ENCODE results near the gene PRR15. TPM values are rescaled to one million over a fixed set of nuclear protein-coding genes. Genes with fewer than 3 reads are reported as not detected.

PRR15 gene
- total and polyA plus RNA-seq, 2 experiments from 2014 or later, result 4.3 to 4.9 TPM

DNA sequence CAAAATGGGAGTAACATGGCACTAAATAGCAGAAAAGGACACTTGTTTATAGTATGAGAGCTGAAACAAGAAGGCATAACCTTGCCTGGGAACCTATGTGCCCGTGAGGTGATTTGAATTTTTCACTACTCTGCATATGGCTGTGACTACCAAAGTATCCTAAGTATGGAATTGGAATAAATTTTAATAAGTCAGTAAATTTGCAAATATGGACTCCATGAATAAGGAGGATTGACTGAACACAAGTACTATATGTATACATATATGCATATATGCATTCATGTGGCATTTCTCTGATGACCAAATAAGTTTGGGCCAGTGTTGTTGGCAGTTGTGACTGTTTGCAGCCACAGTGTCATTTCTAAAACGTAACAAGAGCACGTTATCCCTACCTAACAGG is 34.5 kb downstream of the PRR15 start:
- Histone ChIP-seq H3K4me1 (ENCODE audit: low read depth) (peaks cover 14% of the 10 kb centered on the region), H3K27ac (no peak overlapping the region), H3K4me3 (no peak overlapping the region), H3K36me3 (no peaks in the 10 kb centered on the region), H3K9me3 (ENCODE audit: low read depth) (no peaks in the 10 kb centered on the region), H3K27me3 (no peaks in the 10 kb centered on the region)
- DNase-seq (ENCODE audit: low read depth in 1 of 2, low spot score in 1 of 2), result no peak
- TF ChIP-seq, protein P1, sequence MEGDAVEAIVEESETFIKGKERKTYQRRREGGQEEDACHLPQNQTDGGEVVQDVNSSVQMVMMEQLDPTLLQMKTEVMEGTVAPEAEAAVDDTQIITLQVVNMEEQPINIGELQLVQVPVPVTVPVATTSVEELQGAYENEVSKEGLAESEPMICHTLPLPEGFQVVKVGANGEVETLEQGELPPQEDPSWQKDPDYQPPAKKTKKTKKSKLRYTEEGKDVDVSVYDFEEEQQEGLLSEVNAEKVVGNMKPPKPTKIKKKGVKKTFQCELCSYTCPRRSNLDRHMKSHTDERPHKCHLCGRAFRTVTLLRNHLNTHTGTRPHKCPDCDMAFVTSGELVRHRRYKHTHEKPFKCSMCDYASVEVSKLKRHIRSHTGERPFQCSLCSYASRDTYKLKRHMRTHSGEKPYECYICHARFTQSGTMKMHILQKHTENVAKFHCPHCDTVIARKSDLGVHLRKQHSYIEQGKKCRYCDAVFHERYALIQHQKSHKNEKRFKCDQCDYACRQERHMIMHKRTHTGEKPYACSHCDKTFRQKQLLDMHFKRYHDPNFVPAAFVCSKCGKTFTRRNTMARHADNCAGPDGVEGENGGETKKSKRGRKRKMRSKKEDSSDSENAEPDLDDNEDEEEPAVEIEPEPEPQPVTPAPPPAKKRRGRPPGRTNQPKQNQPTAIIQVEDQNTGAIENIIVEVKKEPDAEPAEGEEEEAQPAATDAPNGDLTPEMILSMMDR (IDR thresholded peaks at IDR 0.05; ENCODE audit: low read depth, low read length), result no peak

DNA sequence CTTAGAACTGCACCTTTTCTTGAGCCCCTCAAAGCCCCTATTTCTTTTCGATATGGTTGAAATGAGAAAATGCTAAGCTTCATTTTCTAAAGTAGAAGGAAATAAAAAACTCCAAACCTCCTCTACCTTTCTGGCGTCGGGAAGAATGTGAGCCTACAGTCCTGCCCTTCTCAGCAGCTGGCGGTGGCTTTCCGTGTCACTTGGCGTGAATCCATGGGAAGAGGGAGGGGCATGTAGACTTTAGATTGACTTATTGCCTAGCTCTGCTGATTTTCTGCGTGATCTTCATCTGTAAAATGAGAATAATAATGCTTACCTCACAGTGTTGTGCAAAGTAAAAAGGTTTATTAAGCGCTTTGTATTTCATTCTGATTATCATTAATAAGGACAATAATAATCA is 35.0 kb downstream of the PRR15 start:
- Histone ChIP-seq H3K9me3 (ENCODE audit: low read depth) (no peaks in the 10 kb centered on the region), H3K4me3 (no peak overlapping the region), H3K27me3 (no peaks in the 10 kb centered on the region), H3K36me3 (no peaks in the 10 kb centered on the region), H3K4me1 (ENCODE audit: low read depth) (peaks cover 14% of the 10 kb centered on the region), H3K27ac (no peak overlapping the region)
- TF ChIP-seq, protein P1 (IDR thresholded peaks at IDR 0.05; ENCODE audit: low read depth, low read length), result no peak
- DNase-seq (ENCODE audit: low read depth in 1 of 2, low spot score in 1 of 2), result no peak

DNA sequence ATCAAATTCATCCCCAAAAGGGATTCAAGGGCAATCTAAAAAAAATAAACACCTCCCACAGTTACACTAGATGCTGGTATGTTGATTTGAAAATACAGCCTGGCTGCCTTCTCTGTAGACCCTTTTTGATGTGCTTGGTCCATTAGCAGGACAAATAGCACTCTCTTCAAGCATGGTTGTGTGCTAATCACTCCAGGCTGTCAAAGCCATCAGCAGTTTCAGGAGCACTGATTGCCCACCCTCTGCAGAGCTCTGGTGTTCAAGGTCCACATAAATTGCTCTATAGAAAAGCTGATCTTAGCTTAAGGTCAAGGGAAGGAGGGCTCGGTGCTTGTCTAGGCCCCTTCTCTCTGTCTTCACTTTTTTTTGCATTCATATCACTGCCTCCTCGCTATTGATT is 35.4 kb downstream of the PRR15 start:
- Histone ChIP-seq H3K27ac (no peak overlapping the region), H3K27me3 (no peaks in the 10 kb centered on the region), H3K4me1 (ENCODE audit: low read depth) (peaks cover 14% of the 10 kb centered on the region), H3K9me3 (ENCODE audit: low read depth) (no peaks in the 10 kb centered on the region), H3K4me3 (no peak overlapping the region), H3K36me3 (no peaks in the 10 kb centered on the region)
- TF ChIP-seq, protein P1 (IDR thresholded peaks at IDR 0.05; ENCODE audit: low read depth, low read length), result no peak
- DNase-seq (ENCODE audit: low read depth in 1 of 2, low spot score in 1 of 2), result peak in 1 of 2 donors; percentile 42

- no peak for DNase-seq (ENCODE audit: low read depth in 1 of 2, low spot score in 1 of 2)
- no peaks in the 10 kb centered on the region for H3K9me3 ChIP-seq (ENCODE audit: low read depth)
- no peaks in the 10 kb centered on the region for H3K27me3 ChIP-seq
- H3K4me3 ChIP-seq, result no peak overlapping the region
- no peak overlapping the region for H3K27ac ChIP-seq
- no peaks in the 10 kb centered on the region for H3K36me3 ChIP-seq
- TF ChIP-seq, protein P1 (IDR thresholded peaks at IDR 0.05; ENCODE audit: low read depth, low read length), result no peak
- H3K4me1 ChIP-seq (ENCODE audit: low read depth), result peaks cover 23% of the 10 kb centered on the region
Observed at GRCh38 chr7:29600661-29601060, 37.0 kb downstream of the PRR15 start.

GRCh38 chr7:29604052-29604451 is 40.4 kb downstream of the PRR15 start:
- H3K27ac ChIP-seq, result no peak overlapping the region
- TF ChIP-seq, protein P1 (IDR thresholded peaks at IDR 0.05; ENCODE audit: low read depth, low read length), result no peak
- H3K9me3 ChIP-seq (ENCODE audit: low read depth), result no peaks in the 10 kb centered on the region
- H3K4me1 ChIP-seq (ENCODE audit: low read depth), result peaks cover 48% of the 10 kb centered on the region
- no peak overlapping the region for H3K4me3 ChIP-seq
- DNase-seq (ENCODE audit: low read depth in 1 of 2, low spot score in 1 of 2), result no peak
- H3K36me3 ChIP-seq, result no peaks in the 10 kb centered on the region
- H3K27me3 ChIP-seq, result no peaks in the 10 kb centered on the region

DNA sequence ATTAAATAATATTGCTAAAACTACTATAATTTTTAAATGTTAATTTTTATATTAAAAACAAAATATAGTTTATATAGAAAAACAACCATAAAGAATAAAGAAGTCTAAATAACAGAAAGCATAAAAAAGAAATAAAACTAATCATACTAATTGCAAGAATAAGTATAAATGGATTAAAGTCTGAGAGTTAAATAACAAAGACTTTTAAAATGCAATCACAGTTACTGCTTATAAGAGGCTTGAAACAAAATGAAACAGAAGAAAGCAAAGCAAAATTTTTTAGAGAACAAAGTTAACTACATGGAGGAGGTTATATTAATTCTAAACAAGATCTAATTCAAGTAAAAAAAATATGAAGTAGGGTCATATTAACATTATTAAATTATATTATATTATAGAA is 41.1 kb downstream of the PRR15 start:
- TF ChIP-seq, protein P1 (IDR thresholded peaks at IDR 0.05; ENCODE audit: low read depth, low read length), result no peak
- Histone ChIP-seq H3K27me3 (no peaks in the 10 kb centered on the region), H3K4me1 (ENCODE audit: low read depth) (peaks cover 47% of the 10 kb centered on the region), H3K9me3 (ENCODE audit: low read depth) (no peaks in the 10 kb centered on the region), H3K27ac (no peak overlapping the region), H3K36me3 (no peaks in the 10 kb centered on the region), H3K4me3 (no peak overlapping the region)
- DNase-seq (ENCODE audit: low read depth in 1 of 2, low spot score in 1 of 2), result no peak

Measured in cardiac muscle cell (in vitro differentiated cells and primary cell).